Right kidney (tissue), 1 donor: ENCODE measurements around the gene GSE1.

Source experiments
- DNase-seq: peaks from one replicate; pipeline ENCODE4 v3.0.0-alpha.2; 2016

The GSE1 gene

GRCh38 chr16:85605051-85605911 is 7.8 kb upstream of the GSE1 start:
- DNase-seq: no peak

- no peak for DNase-seq
Measured at GRCh38 chr16:85605912-85606841, 6.9 kb upstream of the GSE1 start.

GRCh38 chr16:85606904-85607303 is 6.2 kb upstream of the GSE1 start:
- DNase-seq: no peak

- DNase-seq: peak; percentile 77
Measured at GRCh38 chr16:85607321-85607765, 5.8 kb upstream of the GSE1 start.

- no peak for DNase-seq
Measured at GRCh38 chr16:85607796-85608514, 5.2 kb upstream of the GSE1 start.

- no peak for DNase-seq
Measured at GRCh38 chr16:85608515-85608885, 4.6 kb upstream of the GSE1 start.

- no peak for DNase-seq
Measured at GRCh38 chr16:85608887-85609286, 4.2 kb upstream of the GSE1 start.

GRCh38 chr16:85609539-85609938 is 3.6 kb upstream of the GSE1 start:
- no peak for DNase-seq

GRCh38 chr16:85610059-85610445 is 3.1 kb upstream of the GSE1 start:
- DNase-seq: no peak

GRCh38 chr16:85610446-85611193 is 2.5 kb upstream of the GSE1 start:
- peak; percentile 95 for DNase-seq

GRCh38 chr16:85611194-85611443 is 2.0 kb upstream of the GSE1 start:
- DNase-seq: no peak

GRCh38 chr16:85611444-85612190 is 1.5 kb upstream of the GSE1 start:
- DNase-seq: peak; percentile 90

GRCh38 chr16:85612191-85612800 is 826 bp upstream of the GSE1 start:
- DNase-seq: no peak

GRCh38 chr16:85613604-85614337 is 649 bp downstream of the GSE1 start:
- DNase-seq: no peak

GRCh38 chr16:85614338-85615013 is 1.4 kb downstream of the GSE1 start:
- no peak for DNase-seq

GRCh38 chr16:85615014-85615851 is 2.1 kb downstream of the GSE1 start:
- peak; percentile 39 for DNase-seq

GRCh38 chr16:85615852-85616606 is 2.9 kb downstream of the GSE1 start:
- DNase-seq: peak; percentile 74
